Epithelial cell of esophagus (primary cell): ENCODE data around the gene MICU1.

ENCODE experiments used
- DNase-seq: peaks from one replicate; pipeline ENCODE4 v3.0.0; 2010; ENCODE audit warnings: low read depth
- H3K4me3 ChIP-seq: 2 replicates; pipeline ENCODE4 v1.5.1; 2011; ENCODE audit warnings: mild to moderate bottlenecking, low read length, control low read depth
- TF ChIP-seq, protein P1 (sequence below): IDR thresholded peaks from 2 replicates; pipeline ENCODE4 v1.5.1; 2011; ENCODE audit warnings: low read depth, mild to moderate bottlenecking, low read length, control low read depth, inconsistent platforms; ENCODE audit not compliant: insufficient read depth; ENCODE audit errors: missing control alignments

The MICU1 gene

DNA sequence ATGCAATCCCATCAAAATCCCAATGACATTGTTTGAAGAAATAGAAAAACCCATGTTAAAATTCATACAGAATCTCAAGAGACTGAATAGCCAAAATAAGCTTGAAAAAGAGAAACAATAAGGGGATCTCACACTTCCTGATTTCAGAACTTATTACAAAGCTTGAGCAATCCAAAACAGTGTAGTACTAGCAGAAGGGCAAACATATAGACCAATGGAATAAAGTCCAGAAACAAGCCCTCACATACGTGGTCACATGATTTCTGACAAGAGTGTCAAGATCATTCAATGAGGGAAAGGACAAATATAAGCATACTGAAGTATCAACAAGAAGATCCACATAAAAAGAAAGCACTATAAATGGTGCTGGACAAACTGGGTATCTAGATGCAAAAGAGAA is 31.9 kb downstream of the MICU1 start:
- H3K4me3 ChIP-seq = no peak overlapping the region
- TF ChIP-seq, protein P1, sequence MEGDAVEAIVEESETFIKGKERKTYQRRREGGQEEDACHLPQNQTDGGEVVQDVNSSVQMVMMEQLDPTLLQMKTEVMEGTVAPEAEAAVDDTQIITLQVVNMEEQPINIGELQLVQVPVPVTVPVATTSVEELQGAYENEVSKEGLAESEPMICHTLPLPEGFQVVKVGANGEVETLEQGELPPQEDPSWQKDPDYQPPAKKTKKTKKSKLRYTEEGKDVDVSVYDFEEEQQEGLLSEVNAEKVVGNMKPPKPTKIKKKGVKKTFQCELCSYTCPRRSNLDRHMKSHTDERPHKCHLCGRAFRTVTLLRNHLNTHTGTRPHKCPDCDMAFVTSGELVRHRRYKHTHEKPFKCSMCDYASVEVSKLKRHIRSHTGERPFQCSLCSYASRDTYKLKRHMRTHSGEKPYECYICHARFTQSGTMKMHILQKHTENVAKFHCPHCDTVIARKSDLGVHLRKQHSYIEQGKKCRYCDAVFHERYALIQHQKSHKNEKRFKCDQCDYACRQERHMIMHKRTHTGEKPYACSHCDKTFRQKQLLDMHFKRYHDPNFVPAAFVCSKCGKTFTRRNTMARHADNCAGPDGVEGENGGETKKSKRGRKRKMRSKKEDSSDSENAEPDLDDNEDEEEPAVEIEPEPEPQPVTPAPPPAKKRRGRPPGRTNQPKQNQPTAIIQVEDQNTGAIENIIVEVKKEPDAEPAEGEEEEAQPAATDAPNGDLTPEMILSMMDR = no peak
- no peak for DNase-seq

DNA sequence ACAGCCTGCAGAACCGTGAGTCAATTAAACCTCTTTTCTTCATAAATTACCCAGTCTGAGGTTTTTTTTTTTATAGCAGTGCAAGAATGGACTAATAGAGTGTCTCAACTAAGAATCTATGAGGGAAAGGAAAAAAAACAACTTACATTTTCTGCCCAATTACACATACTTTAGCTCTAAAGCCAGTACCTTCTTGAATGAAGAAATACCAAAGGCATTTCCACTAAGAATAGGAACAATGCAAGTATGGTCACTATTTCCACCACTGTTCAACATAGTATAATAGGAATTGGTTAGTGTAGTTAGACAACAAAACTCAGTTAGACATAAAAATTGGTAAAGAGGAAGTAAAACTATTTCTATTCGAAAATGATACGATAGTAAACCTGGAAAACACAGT is 37.6 kb downstream of the MICU1 start:
- no peak for DNase-seq
- H3K4me3 ChIP-seq = no peak overlapping the region
- TF ChIP-seq, protein P1 = no peak

DNA sequence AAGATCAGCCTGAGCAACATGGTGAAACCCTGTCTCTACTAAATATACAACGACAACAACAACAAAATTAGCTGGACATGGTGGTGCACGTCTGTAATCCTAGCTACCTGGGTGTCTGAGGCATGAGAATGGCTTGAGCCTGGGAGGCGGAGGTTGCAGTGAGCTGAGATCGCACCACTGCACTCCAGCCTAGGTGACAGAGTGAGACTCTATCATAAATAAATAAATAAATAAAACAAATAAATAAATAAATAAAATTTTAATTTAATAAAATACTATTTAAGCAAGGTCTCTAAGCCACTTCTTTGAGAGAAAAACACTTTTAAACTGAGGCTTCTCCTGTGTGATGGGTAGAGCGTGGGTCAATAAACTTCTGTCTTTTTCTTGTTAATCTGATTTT is 38.3 kb downstream of the MICU1 start:
- H3K4me3 ChIP-seq = no peak overlapping the region
- DNase-seq = no peak
- TF ChIP-seq, protein P1 = no peak

GRCh38 chr10:72574636-72575035 is 51.2 kb downstream of the MICU1 start:
- no peak for DNase-seq
- TF ChIP-seq, protein P1 = no peak

GRCh38 chr10:72573079-72573478 is 52.8 kb downstream of the MICU1 start:
- DNase-seq = no peak
- H3K4me3 ChIP-seq = no peak overlapping the region
- TF ChIP-seq, protein P1 = no peak

More at GRCh38 chr10:72574636-72575035, 51.2 kb downstream of the MICU1 start:
- H3K4me3 ChIP-seq = no peak overlapping the region

- peak; percentile 24 for DNase-seq
- TF ChIP-seq, protein P1 = peak; percentile 28
- H3K4me3 ChIP-seq = no peak overlapping the region
These were observed 57.8 kb downstream of the MICU1 start for GRCh38 chr10:72567889-72568640.

GRCh38 chr10:72567421-72567820 is 58.5 kb downstream of the MICU1 start:
- peak; percentile 75 for DNase-seq
- no peak overlapping the region for H3K4me3 ChIP-seq
- TF ChIP-seq, protein P1 = no peak
